GM10266 (cell line): ENCODE data around the gene ZFP36L1.

ENCODE experiments used
- DNase-seq: peaks from one replicate; pipeline ENCODE4 v3.0.0; 2012; ENCODE audit errors: extremely low spot score
- TF ChIP-seq, protein P1 (sequence below): IDR thresholded peaks from 2 replicates; pipeline ENCODE4 v1.5.1; 2012; ENCODE audit warnings: mild to moderate bottlenecking, low read depth; ENCODE audit not compliant: control insufficient read depth, insufficient read depth; ENCODE audit errors: missing control alignments

Gene ZFP36L1

DNA sequence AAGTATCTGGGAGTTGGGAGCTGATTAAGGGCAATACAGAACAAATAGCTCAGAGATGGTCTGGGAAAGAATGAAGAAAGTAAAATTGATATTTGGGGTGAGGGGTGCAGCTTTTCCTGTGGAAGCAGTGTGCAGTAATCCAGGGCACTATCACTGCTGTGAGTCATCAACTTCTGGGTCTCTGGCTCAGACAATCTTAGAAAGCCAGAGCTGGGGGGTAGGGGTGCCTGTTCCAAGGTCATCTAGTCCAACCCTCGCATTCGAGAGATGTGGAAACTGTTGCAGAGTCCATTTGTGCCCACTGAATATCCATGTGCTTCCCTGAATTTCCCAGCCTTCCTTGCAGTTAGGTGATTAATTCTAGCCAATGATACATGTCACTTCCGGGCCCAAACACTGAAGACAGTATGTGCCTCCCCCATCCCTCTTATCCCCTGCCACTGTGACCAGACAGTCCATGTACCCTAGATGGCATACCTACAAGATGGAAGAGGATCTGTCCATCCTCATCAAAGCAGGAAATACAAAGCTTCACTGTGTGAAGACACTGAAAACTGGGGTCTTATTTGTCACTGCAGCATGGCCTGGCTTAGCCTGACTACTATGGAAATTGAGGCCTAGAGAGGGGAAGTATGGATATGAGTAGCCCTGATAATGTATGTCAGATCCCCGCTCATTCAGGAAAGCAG, 51.9 kb downstream of the ZFP36L1 start:
- TF ChIP-seq, protein P1, sequence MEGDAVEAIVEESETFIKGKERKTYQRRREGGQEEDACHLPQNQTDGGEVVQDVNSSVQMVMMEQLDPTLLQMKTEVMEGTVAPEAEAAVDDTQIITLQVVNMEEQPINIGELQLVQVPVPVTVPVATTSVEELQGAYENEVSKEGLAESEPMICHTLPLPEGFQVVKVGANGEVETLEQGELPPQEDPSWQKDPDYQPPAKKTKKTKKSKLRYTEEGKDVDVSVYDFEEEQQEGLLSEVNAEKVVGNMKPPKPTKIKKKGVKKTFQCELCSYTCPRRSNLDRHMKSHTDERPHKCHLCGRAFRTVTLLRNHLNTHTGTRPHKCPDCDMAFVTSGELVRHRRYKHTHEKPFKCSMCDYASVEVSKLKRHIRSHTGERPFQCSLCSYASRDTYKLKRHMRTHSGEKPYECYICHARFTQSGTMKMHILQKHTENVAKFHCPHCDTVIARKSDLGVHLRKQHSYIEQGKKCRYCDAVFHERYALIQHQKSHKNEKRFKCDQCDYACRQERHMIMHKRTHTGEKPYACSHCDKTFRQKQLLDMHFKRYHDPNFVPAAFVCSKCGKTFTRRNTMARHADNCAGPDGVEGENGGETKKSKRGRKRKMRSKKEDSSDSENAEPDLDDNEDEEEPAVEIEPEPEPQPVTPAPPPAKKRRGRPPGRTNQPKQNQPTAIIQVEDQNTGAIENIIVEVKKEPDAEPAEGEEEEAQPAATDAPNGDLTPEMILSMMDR, result no peak
- DNase-seq, result no peak

GRCh38 chr14:68739701-68740100, 53.2 kb downstream of the ZFP36L1 start:
- TF ChIP-seq, protein P1, result no peak
- DNase-seq, result no peak

DNA sequence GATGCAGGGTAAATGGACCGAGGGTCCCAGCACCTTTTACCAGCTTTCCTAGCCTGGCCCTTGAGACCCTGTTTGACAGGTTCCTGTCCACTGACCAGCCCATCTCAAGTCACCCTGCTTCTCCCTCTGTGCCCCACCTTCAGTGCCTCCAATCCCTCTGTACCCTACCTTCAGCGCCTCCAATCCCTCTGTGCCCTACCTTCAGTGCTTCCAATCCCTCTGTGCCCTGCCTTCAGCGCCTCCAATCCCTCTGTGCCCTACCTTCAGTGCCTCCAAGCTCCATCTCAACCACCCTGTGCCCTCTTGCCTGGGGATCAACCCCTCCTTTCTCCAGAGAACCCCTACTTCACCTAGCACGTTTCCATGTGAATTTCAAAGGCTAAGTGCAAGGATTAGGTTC, 54.3 kb downstream of the ZFP36L1 start:
- no peak for DNase-seq
- TF ChIP-seq, protein P1, result no peak
